22Rv1 (cell line): Measurements from ENCODE around the gene PRDM1.

Source experiments
- ZFX ChIP-seq: fragments of 450-650 bp; IDR thresholded peaks from 2 replicates; pipeline ENCODE4 v1.6.1; 2017; ENCODE audit warnings: antibody characterized with exemption, borderline replicate concordance
- TF ChIP-seq, protein P1 (sequence below): fragments of 450-650 bp; IDR thresholded peaks from 2 replicates; pipeline ENCODE4 v1.5.1; 2017; ENCODE audit warnings: mild to moderate bottlenecking

DNA sequence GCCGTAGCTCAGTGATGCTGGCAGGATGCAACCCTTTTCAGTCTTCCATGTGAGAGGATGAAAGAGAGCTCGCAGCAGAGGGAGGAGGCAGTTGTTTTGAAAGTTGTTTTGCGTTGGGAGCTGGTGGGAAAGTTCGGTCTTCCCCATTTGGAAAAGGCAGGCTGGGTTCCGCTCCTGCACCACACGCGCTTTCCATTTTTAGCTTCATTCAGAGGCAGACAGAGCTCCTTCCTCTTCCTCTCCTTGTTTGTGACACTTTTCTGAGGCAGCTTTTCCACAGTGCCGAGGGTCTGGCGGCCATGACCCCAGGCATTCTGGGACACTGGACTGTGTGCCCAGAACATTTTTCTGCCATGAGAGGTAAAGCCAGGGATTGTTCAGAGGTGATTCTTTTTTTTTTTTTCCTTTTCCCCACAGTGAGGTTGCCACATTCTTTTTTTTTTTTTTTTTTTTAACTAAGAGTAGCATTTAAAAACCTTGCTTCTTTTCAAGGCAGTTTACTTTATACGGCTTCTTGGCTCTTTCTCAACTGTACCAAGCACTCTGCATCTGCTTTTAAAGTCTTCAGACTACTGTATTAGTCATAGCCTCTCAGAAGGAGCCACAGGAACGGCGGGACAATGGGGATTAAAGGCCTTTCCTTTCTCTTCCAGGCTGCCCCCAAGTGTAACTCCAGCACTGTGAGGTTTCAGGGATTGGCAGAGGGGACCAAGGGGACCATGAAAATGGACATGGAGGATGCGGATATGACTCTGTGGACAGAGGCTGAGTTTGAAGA is 1.6 kb downstream of the PRDM1 start:
- TF ChIP-seq, protein P1, sequence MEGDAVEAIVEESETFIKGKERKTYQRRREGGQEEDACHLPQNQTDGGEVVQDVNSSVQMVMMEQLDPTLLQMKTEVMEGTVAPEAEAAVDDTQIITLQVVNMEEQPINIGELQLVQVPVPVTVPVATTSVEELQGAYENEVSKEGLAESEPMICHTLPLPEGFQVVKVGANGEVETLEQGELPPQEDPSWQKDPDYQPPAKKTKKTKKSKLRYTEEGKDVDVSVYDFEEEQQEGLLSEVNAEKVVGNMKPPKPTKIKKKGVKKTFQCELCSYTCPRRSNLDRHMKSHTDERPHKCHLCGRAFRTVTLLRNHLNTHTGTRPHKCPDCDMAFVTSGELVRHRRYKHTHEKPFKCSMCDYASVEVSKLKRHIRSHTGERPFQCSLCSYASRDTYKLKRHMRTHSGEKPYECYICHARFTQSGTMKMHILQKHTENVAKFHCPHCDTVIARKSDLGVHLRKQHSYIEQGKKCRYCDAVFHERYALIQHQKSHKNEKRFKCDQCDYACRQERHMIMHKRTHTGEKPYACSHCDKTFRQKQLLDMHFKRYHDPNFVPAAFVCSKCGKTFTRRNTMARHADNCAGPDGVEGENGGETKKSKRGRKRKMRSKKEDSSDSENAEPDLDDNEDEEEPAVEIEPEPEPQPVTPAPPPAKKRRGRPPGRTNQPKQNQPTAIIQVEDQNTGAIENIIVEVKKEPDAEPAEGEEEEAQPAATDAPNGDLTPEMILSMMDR, result no peak
- TF ChIP-seq ZFX, result no peak
